ENCODE data around the gene ZNF462.

DNA sequence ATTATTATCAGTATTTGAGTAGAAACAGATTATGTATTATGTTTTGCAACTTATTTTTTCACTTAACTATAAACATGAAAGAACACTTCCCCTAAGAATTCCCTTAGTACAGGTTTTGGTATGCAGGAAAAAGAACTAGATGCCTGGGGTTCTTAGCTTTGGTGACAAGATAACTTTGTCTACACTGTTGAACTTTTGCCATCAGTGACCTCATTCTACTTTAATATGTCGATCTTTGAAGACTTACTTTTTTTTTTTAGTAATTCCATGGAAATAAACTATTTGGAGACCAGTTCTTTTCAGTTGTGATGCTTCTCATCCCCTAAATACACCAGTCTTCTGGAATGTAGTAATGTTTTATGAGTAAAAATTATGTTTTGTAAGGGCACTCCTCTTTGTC, 34.3 kb downstream of the ZNF462 start:
- TF ChIP-seq, protein P1, sequence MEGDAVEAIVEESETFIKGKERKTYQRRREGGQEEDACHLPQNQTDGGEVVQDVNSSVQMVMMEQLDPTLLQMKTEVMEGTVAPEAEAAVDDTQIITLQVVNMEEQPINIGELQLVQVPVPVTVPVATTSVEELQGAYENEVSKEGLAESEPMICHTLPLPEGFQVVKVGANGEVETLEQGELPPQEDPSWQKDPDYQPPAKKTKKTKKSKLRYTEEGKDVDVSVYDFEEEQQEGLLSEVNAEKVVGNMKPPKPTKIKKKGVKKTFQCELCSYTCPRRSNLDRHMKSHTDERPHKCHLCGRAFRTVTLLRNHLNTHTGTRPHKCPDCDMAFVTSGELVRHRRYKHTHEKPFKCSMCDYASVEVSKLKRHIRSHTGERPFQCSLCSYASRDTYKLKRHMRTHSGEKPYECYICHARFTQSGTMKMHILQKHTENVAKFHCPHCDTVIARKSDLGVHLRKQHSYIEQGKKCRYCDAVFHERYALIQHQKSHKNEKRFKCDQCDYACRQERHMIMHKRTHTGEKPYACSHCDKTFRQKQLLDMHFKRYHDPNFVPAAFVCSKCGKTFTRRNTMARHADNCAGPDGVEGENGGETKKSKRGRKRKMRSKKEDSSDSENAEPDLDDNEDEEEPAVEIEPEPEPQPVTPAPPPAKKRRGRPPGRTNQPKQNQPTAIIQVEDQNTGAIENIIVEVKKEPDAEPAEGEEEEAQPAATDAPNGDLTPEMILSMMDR (IDR thresholded peaks at IDR 0.05) = no peak
- no peak for TF ChIP-seq POLR2A (IDR thresholded peaks at IDR 0.05)
